Activated naive CD4-positive, alpha-beta T cell treated with anti-CD3 and anti-CD28 coated beads, Interleukin-2, amount 50 U/mL, for 72 hours (primary cell): ENCODE results near the gene SENP5. TPM values are rescaled to one million over a fixed set of nuclear protein-coding genes. Genes with fewer than 3 reads are reported as not detected.

Experiments used
- ATAC-seq, 2 donors: fragments of 150-1000 bp; cut with Tn5 transposase; 2 replicates each; pipeline ENCODE4 v1.10.0; 2021; ENCODE audit warnings: mild to moderate bottlenecking in 2 of 2, moderate library complexity in 2 of 2
- DNase-seq, 2 donors: peaks; one replicate each; pipeline ENCODE4 v3.0.0; 2021 to 2022; ENCODE audit warnings: low spot score in 2 of 2
- H3K27ac Mint-ChIP-seq, 2 donors: one replicate each; pipeline ENCODE4 v1.8.0; 2022; ENCODE audit warnings: mild to moderate bottlenecking in 2 of 2, mixed read lengths in 2 of 2
- H3K36me3 Mint-ChIP-seq, 2 donors: one replicate each; pipeline ENCODE4 v1.8.0; 2022; ENCODE audit warnings: mixed read lengths in 2 of 2
- H3K9me3 Mint-ChIP-seq, 2 donors: one replicate each; pipeline ENCODE4 v1.8.0; 2022; ENCODE audit warnings: mixed read lengths in 2 of 2
- total RNA-seq, 2 donors: library from RNA; stranded (reverse); gene quantifications; one replicate each; pipeline ENCODE4 v1.2.3, GENCODE V29; 2022

Gene SENP5
- total RNA-seq, 2 donors from 2014 or later: 29.1 to 37.0 TPM

DNA sequence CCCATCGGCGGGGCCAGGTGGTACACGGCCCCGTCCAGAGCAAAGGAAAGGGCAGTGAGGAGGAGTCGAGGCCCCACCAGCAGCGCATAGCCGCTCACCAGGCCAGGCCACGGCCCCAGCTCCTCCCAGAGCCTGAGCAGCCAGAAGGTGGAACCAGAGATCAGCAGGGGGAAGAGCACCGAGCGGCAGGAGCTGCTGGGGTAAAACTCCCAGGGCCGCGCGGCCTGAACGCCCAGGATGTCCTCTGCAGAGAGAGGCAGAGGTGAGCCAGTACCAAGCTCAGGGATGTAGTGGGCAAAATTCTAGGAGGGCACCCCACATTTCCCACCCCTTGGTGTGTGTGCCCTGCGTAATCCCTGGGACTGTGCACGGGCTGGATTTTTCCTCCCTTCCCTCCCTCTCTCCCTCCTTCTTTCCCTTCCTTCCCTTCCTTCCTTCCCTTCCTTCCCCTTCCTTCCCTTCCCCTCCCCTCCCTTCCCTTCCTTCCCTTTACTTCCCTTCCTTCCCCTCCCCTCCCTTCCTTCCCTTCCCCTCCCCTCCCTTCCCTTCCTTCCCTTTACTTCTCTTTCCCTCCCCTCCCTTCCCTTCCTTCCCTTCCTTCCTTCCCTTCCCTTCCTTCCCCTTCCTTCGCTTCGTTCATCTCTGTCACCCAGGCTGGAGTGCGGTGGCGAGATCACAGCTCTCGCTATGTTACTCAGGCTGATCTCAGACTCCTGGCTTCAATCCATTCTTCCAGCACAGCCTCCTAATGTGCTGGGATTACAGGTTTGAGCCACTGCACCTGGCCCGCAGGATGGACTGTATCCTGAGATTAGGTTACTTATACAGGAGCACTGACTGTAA lies 80.9 kb downstream of the SENP5 start:
- peaks cover under 1 to 4% of the 10 kb centered on the region in 2 donors for H3K36me3 Mint-ChIP-seq
- ATAC-seq: peak in 1 of 2 donors; percentile 44
- H3K9me3 Mint-ChIP-seq: no peaks in the 10 kb centered on the region
- DNase-seq: no peak
- H3K27ac Mint-ChIP-seq: peak overlapping the region in 1 of 2 donors; percentile 32

GRCh38 chr3:196949285-196949619 lies 81.5 kb downstream of the SENP5 start:
- H3K36me3 Mint-ChIP-seq: no peaks in the 10 kb centered on the region
- H3K27ac Mint-ChIP-seq: peak overlapping the region; percentile 26 to 32
- DNase-seq: no peak
- no peaks in the 10 kb centered on the region for H3K9me3 Mint-ChIP-seq
- no peak for ATAC-seq

DNA sequence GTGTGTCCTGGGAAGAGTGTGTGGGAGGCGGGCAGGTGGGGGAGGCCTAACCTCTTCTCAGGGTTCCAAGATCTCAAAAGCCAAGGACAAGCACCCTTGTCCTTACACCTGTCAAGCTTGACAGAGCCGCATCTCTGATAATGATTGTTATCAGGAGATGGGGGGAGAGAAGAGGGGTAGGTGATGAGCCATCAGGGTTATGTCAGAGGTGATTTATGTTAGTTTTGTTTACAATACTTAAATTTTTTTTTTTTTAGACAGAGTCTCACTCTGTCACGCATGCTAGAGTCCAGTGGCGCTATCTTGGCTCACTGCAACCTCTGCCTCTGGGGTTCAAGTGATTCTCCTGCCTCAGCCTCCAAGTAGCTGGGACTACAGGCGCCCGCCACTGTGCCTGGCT lies 82.0 kb downstream of the SENP5 start:
- Mint-ChIP-seq H3K36me3 (no peaks in the 10 kb centered on the region), H3K9me3 (no peaks in the 10 kb centered on the region), H3K27ac (peak overlapping the region in 1 of 2 donors; percentile 26)
- no peak for ATAC-seq
- no peak for DNase-seq

DNA sequence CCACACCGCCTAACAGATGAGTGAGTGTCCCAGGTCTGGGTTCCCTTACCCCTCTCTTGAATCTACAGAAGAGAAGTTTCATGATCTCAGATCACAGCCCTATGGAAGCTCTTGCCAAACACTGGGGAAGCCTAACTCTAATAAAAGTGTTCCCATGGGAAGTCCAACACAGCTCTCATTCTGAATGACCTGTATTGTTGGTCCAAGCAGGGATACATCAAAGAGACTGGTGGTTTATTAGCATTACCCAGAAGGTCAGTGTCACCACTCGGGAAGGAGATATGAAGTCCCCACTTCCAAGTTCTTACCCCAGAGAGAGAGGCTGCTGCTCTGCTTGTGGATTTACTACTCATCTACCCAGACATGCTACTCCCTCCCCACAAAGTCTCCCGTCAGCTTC lies 83.7 kb downstream of the SENP5 start:
- no peak overlapping the region for H3K27ac Mint-ChIP-seq
- H3K36me3 Mint-ChIP-seq: no peaks in the 10 kb centered on the region

DNA sequence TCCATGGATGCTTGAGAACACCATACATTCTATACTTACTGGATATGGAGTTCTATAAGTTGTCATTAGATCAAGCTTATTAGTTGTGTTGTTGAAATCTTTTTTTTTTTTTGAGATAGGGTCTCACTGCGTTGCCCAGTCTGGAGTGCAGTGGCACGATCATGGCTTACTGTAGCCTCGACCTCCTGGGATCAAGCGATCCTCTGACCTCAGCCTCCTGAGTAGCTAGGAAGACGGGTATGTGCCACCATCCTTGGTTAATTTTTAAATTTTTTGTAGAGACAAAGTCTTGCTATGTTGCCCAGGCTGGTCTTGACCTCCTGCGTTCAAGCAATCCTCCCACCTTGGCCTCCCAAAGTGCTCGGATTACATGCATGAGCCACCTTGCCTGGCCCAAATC lies 87.1 kb downstream of the SENP5 start:
- no peaks in the 10 kb centered on the region for H3K36me3 Mint-ChIP-seq
- ATAC-seq (no peak), DNase-seq (no peak)
- H3K9me3 Mint-ChIP-seq: no peaks in the 10 kb centered on the region
- H3K27ac Mint-ChIP-seq: no peak overlapping the region

More for the DNA sequence above, 83.7 kb downstream of the SENP5 start:
- DNase-seq (no peak), ATAC-seq (no peak)
- H3K9me3 Mint-ChIP-seq: no peaks in the 10 kb centered on the region

GRCh38 chr3:196962108-196962929 lies 94.6 kb downstream of the SENP5 start:
- DNase-seq: no peak
- Mint-ChIP-seq H3K36me3 (peaks cover under 1 to 17% of the 10 kb centered on the region in 2 donors), H3K9me3 (no peaks in the 10 kb centered on the region), H3K27ac (no peak overlapping the region)
- ATAC-seq: no peak

GRCh38 chr3:196962930-196963630 lies 95.4 kb downstream of the SENP5 start:
- no peaks in the 10 kb centered on the region for H3K9me3 Mint-ChIP-seq
- DNase-seq (no peak), ATAC-seq (no peak)
- H3K36me3 Mint-ChIP-seq: peaks cover 5 to 17% of the 10 kb centered on the region in 2 donors
- no peak overlapping the region for H3K27ac Mint-ChIP-seq

- DNase-seq (no peak), ATAC-seq (no peak)
- Mint-ChIP-seq H3K9me3 (no peaks in the 10 kb centered on the region), H3K27ac (no peak overlapping the region), H3K36me3 (peaks cover 5 to 17% of the 10 kb centered on the region in 2 donors)
Measured at GRCh38 chr3:196963631-196963953, 95.9 kb downstream of the SENP5 start.

DNA sequence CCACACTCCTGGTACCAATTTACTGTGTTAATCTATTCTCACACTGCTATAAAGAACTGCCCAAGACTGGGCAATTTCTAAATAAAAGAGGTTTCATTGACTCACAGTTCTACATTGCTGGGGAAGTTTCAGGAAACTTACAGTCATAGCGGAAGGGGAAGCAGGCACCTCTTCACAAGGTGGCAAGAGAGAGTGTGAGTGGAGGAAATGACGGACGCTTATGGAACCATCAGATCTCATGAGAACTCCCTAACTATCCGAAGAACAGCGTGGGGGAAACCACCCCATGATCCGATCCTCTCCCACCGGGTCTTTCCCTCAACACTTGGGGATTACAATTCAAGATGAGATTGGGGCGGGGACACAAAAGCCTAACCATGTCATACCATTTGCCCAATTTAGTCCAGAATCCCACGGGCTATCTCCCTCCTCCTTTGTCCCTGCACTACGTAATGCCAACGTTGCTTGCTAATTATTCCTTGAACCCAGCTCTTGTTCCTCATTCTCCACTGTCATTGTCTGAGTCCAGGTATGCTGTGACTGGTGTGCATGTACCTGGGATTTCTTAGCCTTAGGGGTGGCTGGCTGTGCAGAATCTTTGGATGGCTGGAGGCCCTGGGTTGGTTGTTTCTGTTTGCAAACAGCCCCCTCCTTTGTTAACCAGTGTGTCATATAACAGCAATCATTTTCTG lies 97.5 kb downstream of the SENP5 start:
- Mint-ChIP-seq H3K36me3 (peaks cover 5 to 17% of the 10 kb centered on the region in 2 donors), H3K9me3 (no peaks in the 10 kb centered on the region), H3K27ac (no peak overlapping the region)
- DNase-seq: no peak
- ATAC-seq: no peak

DNA sequence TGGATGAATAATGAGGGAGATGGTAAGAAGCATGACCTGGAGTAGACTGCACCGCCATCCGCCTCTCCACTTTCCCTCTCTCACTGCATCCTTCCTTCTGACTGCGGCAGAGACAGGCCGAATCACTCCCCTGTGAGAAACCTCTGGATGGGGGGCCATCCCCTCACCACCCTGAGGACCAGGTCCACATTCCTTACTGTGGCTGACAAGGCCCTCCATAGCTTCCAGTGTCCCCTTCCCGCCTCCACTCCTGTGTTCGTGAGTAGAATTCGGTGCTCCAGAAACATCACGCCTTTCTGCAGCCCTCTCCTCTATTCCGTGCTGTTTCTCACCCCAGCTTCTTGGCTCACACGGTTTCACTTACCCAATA lies 98.1 kb downstream of the SENP5 start:
- no peak for DNase-seq
- Mint-ChIP-seq H3K9me3 (no peaks in the 10 kb centered on the region), H3K27ac (no peak overlapping the region), H3K36me3 (peaks cover 5 to 17% of the 10 kb centered on the region in 2 donors)
- no peak for ATAC-seq

GRCh38 chr3:196966526-196967401 lies 99.0 kb downstream of the SENP5 start:
- ATAC-seq: no peak
- no peak overlapping the region for H3K27ac Mint-ChIP-seq
- DNase-seq: no peak
- peaks cover 5 to 17% of the 10 kb centered on the region in 2 donors for H3K36me3 Mint-ChIP-seq
- H3K9me3 Mint-ChIP-seq: no peaks in the 10 kb centered on the region

DNA sequence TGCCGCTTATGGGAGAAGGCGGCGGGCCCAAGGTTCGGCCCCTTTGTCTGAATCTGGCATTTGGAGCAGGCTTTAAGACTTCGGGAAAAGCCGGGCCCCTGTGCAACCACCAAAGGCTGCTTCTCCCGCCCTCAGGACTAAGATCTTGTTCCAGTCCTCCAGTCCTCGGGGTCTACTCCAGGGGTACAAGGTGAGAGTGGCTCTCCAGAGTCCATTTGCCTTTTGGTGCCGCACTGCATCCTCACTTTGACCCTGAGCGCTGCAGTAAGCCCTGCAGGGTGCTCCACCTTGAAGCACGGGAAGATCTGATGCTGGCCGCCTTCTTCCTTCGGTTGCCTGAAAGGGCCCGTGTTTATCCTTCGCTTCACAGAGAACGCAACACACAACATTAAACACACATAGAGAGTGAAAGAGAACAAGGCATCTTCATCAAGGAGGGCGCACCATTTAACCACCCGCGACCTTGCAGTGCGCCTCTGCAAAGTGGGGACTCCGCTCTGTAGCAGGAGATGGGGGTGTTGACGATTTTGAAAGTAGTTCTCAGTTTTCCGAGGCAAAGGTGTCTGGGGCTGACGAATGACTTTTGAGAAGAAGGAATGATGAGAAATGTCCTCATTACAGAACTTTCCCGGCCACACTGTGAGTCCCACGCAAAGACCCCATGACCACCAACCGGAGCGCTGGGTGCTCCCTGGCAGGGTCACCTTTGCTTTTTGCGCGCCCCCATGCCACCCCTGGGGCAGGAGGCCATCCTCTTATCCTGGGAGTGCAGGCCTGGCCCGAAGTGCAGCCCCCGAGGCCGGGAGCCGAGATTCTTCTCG lies 99.9 kb downstream of the SENP5 start:
- no peak for ATAC-seq
- DNase-seq: no peak
- H3K36me3 Mint-ChIP-seq: peaks cover 5 to 17% of the 10 kb centered on the region in 2 donors
- H3K9me3 Mint-ChIP-seq: no peaks in the 10 kb centered on the region
- no peak overlapping the region for H3K27ac Mint-ChIP-seq

GRCh38 chr3:196968233-196969133 lies 100.8 kb downstream of the SENP5 start, which contains the start of gene PIGZ:
TSS of gene PIGZ (minus strand) at chr3:196968833. CDS start at chr3:196952031, 16,802 bp downstream.
- DNase-seq (peak in 1 of 2 donors; percentile 46), ATAC-seq (peak; percentile 59 to 78)
- Mint-ChIP-seq H3K36me3 (peaks cover 5 to 17% of the 10 kb centered on the region in 2 donors), H3K27ac (no peak within 1 kb of the TSS), H3K9me3 (no peaks in the 10 kb centered on the region)

DNA sequence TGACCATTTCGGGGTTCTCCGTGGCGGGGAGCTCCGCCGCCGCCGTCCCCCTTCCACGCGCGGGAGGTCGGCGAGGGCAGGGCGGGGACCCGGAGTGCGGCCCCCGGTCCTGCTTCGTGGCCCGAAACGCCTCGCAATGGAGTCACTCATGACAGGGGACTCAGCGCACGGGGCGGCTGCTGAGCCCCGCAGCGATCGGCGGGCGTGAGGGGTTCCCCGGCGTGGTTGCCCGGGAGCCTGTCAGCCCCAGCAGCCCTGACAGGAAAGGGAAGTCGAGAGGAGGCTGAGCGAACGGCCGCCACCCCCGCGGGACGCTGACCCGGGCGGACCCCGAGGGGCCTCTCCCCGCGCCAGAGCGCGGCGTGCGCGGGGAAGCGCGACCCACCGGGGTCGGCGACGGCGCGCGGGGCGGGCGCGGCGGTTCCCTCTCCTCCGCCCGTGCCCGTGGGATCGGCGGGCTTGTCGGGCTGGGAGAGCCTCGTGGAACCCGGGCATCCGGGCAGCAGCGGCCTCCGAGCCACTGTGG lies 101.5 kb downstream of the SENP5 start:
- DNase-seq (peak; percentile 59 to 73), ATAC-seq (peak; percentile 63 to 77)
- Mint-ChIP-seq H3K36me3 (peaks cover 5 to 17% of the 10 kb centered on the region in 2 donors), H3K27ac (no peak overlapping the region), H3K9me3 (no peaks in the 10 kb centered on the region)
